SK-N-SH (cell line): ENCODE measurements around the gene WNK4. TPM values are rescaled to one million over a fixed set of nuclear protein-coding genes. Genes with fewer than 3 reads are reported as not detected.
A peak's percentile ranks its signal among the peaks of the same experiment; 100 is the strongest.

ENCODE experiments used
- CHD2 ChIP-seq: fragments of 150-350 bp; IDR thresholded peaks from 2 replicates; pipeline ENCODE4 v1.6.1; 2018; ENCODE audit warnings: low read length; ENCODE audit not compliant: partially characterized antibody
- CTCF ChIP-seq: fragments of 200-600 bp; sonication (generic); IDR thresholded peaks from 2 replicates; pipeline ENCODE4 v1.6.1; 2017; ENCODE audit warnings: antibody characterized with exemption, mild to moderate bottlenecking, moderate library complexity
- EP300 ChIP-seq, 2 experiments: IDR thresholded peaks; 2 replicates each; pipeline versions ENCODE4 v1.4.0 to v1.6.1; 2012; ENCODE audit warnings: borderline replicate concordance in 1 of 2, low read depth in 1 of 2, low read length in 1 of 2
- FOSL2 ChIP-seq: IDR thresholded peaks from 2 replicates; pipeline ENCODE4 v1.4.0; 2012; ENCODE audit warnings: low read depth, mild to moderate bottlenecking, moderate library complexity, borderline replicate concordance
- IRF3 ChIP-seq: fragments of 150-350 bp; IDR thresholded peaks from 2 replicates; pipeline ENCODE4 v1.6.1; 2016; ENCODE audit warnings: mild to moderate bottlenecking, low read depth, low read length
- JUND ChIP-seq: IDR thresholded peaks from 2 replicates; pipeline ENCODE4 v1.4.0; 2012
- MXI1 ChIP-seq: IDR thresholded peaks from 2 replicates; pipeline ENCODE4 v1.6.1; 2012; ENCODE audit warnings: mild to moderate bottlenecking, low read depth, low read length, improper control_type of control experiment
- NFIC ChIP-seq: IDR thresholded peaks from 2 replicates; pipeline ENCODE4 v1.4.0; 2012; ENCODE audit warnings: borderline replicate concordance
- NRF1 ChIP-seq: IDR thresholded peaks from 2 replicates; pipeline ENCODE4 v1.6.1; 2012; ENCODE audit warnings: low read depth, mild to moderate bottlenecking, low read length
- RCOR1 ChIP-seq: fragments of 150-350 bp; IDR thresholded peaks from 2 replicates; pipeline ENCODE4 v1.6.1; 2017; ENCODE audit warnings: antibody characterized with exemption, low read length
- RFX5 ChIP-seq: IDR thresholded peaks from 2 replicates; pipeline ENCODE4 v1.6.1; 2012; ENCODE audit warnings: mild to moderate bottlenecking, improper control_type of control experiment, low read length
- RXRA ChIP-seq: IDR thresholded peaks from 2 replicates; pipeline ENCODE4 v1.4.0; 2012; ENCODE audit warnings: low read depth, mild to moderate bottlenecking, borderline replicate concordance
- SIN3A ChIP-seq: IDR thresholded peaks from 2 replicates; pipeline ENCODE4 v1.6.1; 2012; ENCODE audit warnings: low read depth, mild to moderate bottlenecking, low read length, moderate library complexity, borderline replicate concordance
- SMC3 ChIP-seq: IDR thresholded peaks from 2 replicates; pipeline ENCODE4 v1.6.1; 2012; ENCODE audit warnings: low read depth, low read length, improper control_type of control experiment
- TCF12 ChIP-seq: IDR thresholded peaks from 2 replicates; pipeline ENCODE4 v1.4.0; 2012
- USF1 ChIP-seq: IDR thresholded peaks from 2 replicates; pipeline ENCODE4 v1.4.0; 2012; ENCODE audit warnings: low read depth, borderline replicate concordance
- ZBTB33 ChIP-seq: IDR thresholded peaks from 2 replicates; pipeline ENCODE4 v1.4.0; 2012; ENCODE audit warnings: low read depth, borderline replicate concordance
- polyA plus RNA-seq, 3 experiments: library from polyadenylated mRNA; depleted of rRNA; stranded (reverse); fragments of >200 nt; gene quantifications; 2 replicates each; pipeline ENCODE4 v1.2.3, GENCODE V29; 2012

WNK4 gene
- polyA plus RNA-seq, 1 of the 3 experiments (the other 2 are of a cell fraction) = 12.5 TPM

- TF ChIP-seq ZBTB33 (peak; percentile 32; the same call in 1 of the 2 replicates), TCF12 (peak; percentile 83), FOSL2 (peak; percentile 90; the same call in 1 of the 2 replicates), IRF3 (no peak), SMC3 (no peak), NRF1 (no peak), USF1 (no peak), JUND (peak; percentile 88), RCOR1 (no peak), SIN3A (no peak), NFIC (peak; percentile 80), CHD2 (no peak), RFX5 (no peak), MXI1 (no peak), CTCF (no peak), EP300 (IDR thresholded peaks at IDR 0.05; ENCODE audit: borderline replicate concordance in 1 of 2, low read depth in 1 of 2, low read length in 1 of 2) (peak in 1 of 2 experiments; percentile 67; a peak in 1 of 4 replicates), RXRA (peak; percentile 83; the same call in 1 of the 2 replicates)
Observed at GRCh38 chr17:42783062-42783790, 2.8 kb downstream of the WNK4 start (continued).
